ENCODE measurements around the gene CC2D2B.

DNA sequence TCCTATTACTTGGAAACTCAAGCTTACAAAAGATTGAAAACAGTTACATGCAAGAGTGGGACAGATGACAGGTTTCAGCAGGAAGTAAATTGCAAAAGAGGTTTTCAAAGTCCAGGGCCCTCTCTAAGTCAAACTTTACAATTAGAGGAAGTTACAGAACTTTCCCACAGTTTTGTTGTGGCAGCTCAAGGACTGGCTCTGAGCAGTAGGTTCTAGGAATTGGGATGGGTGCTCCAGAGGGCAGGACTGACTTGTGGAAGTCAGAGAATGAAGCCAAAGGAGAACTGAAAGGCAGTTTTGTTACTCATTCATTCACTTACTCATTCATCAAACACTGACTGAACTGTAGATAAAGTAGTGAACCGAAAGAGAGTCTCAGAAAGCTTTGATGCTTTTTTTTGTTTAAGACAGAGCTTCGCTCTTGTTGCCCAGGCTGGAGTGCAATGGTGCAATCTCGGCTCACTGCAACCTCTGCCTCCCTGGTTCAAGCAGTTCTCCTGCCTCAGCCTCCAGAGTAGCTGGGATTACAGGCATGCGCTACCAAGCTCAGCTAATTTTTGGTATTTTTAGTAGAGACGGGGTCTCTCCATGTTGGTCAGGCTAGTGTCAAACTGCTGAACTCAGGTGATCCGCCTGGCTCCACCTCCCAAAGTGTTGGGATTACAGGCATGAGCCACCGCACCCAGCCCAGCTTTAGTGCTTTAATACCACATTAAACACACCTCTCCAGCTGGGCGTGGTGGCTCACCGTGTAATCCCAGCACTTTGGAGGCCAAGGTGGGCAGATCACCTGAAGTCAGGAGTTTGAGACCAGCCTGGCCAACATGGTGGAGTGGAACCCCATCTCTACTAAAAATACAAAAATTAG, 68.8 kb downstream of the CC2D2B start:
- TF ChIP-seq, protein P1, sequence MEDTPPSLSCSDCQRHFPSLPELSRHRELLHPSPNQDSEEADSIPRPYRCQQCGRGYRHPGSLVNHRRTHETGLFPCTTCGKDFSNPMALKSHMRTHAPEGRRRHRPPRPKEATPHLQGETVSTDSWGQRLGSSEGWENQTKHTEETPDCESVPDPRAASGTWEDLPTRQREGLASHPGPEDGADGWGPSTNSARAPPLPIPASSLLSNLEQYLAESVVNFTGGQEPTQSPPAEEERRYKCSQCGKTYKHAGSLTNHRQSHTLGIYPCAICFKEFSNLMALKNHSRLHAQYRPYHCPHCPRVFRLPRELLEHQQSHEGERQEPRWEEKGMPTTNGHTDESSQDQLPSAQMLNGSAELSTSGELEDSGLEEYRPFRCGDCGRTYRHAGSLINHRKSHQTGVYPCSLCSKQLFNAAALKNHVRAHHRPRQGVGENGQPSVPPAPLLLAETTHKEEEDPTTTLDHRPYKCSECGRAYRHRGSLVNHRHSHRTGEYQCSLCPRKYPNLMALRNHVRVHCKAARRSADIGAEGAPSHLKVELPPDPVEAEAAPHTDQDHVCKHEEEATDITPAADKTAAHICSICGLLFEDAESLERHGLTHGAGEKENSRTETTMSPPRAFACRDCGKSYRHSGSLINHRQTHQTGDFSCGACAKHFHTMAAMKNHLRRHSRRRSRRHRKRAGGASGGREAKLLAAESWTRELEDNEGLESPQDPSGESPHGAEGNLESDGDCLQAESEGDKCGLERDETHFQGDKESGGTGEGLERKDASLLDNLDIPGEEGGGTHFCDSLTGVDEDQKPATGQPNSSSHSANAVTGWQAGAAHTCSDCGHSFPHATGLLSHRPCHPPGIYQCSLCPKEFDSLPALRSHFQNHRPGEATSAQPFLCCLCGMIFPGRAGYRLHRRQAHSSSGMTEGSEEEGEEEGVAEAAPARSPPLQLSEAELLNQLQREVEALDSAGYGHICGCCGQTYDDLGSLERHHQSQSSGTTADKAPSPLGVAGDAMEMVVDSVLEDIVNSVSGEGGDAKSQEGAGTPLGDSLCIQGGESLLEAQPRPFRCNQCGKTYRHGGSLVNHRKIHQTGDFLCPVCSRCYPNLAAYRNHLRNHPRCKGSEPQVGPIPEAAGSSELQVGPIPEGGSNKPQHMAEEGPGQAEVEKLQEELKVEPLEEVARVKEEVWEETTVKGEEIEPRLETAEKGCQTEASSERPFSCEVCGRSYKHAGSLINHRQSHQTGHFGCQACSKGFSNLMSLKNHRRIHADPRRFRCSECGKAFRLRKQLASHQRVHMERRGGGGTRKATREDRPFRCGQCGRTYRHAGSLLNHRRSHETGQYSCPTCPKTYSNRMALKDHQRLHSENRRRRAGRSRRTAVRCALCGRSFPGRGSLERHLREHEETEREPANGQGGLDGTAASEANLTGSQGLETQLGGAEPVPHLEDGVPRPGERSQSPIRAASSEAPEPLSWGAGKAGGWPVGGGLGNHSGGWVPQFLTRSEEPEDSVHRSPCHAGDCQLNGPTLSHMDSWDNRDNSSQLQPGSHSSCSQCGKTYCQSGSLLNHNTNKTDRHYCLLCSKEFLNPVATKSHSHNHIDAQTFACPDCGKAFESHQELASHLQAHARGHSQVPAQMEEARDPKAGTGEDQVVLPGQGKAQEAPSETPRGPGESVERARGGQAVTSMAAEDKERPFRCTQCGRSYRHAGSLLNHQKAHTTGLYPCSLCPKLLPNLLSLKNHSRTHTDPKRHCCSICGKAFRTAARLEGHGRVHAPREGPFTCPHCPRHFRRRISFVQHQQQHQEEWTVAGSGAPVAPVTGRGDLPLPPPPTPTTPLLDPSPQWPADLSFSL (CRISPR knock-in tag; IDR thresholded peaks at IDR 0.05) = no peak
- TF ChIP-seq EZH2 (conservative IDR thresholded peaks at IDR 0.05; ENCODE audit: low read depth, low read length) (no peak), ZNF124 (CRISPR knock-in tag; IDR thresholded peaks at IDR 0.05) (no peak), BCL6 (CRISPR knock-in tag; IDR thresholded peaks at IDR 0.05) (peak; percentile 48), FOXK2 (IDR thresholded peaks at IDR 0.05) (no peak), POLR2A (IDR thresholded peaks at IDR 0.05; ENCODE audit: insufficient read depth in 1 of 2, low read depth in 2 of 2, low read length in 2 of 2) (no peak), YY1 (IDR thresholded peaks at IDR 0.05; ENCODE audit: insufficient read depth, insufficient replicate concordance, low read depth, low read length) (no peak), CEBPB (IDR thresholded peaks at IDR 0.05; ENCODE audit: borderline replicate concordance, low read depth, low read length) (peak; percentile 40; the same call in 1 of the 2 replicates)
- TF ChIP-seq, protein P2, sequence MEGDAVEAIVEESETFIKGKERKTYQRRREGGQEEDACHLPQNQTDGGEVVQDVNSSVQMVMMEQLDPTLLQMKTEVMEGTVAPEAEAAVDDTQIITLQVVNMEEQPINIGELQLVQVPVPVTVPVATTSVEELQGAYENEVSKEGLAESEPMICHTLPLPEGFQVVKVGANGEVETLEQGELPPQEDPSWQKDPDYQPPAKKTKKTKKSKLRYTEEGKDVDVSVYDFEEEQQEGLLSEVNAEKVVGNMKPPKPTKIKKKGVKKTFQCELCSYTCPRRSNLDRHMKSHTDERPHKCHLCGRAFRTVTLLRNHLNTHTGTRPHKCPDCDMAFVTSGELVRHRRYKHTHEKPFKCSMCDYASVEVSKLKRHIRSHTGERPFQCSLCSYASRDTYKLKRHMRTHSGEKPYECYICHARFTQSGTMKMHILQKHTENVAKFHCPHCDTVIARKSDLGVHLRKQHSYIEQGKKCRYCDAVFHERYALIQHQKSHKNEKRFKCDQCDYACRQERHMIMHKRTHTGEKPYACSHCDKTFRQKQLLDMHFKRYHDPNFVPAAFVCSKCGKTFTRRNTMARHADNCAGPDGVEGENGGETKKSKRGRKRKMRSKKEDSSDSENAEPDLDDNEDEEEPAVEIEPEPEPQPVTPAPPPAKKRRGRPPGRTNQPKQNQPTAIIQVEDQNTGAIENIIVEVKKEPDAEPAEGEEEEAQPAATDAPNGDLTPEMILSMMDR (CRISPR knock-in tag; IDR thresholded peaks at IDR 0.05) = no peak
